H7 (cell line): ENCODE results near the gene TRIO. TPM values are rescaled to one million over a fixed set of nuclear protein-coding genes. Genes with fewer than 3 reads are reported as not detected.

Experiments used
- DNase-seq: peaks from one replicate; pipeline ENCODE4 v3.0.0; 2012
- H3K27me3 ChIP-seq: 2 replicates; pipeline ENCODE4 v1.6.0; 2011; ENCODE audit warnings: mild to moderate bottlenecking, low read length; ENCODE audit not compliant: control insufficient read depth, insufficient read depth
- H3K36me3 ChIP-seq: replicated peaks from 2 replicates; pipeline ENCODE4 v1.5.1; 2011; ENCODE audit warnings: low read length; ENCODE audit not compliant: control insufficient read depth, insufficient read depth
- H3K4me3 ChIP-seq: 2 replicates; pipeline ENCODE4 v1.5.1; 2011; ENCODE audit warnings: low read depth, mild to moderate bottlenecking, control low read depth, low read length, moderate library complexity; ENCODE audit not compliant: insufficient read depth
- total RNA-seq: library from RNA; depleted of rRNA; stranded (reverse); fragments of >200 nt; shearing (Covaris generic); gene quantifications from 2 replicates; pipeline ENCODE4 v1.2.3, GENCODE V29; 2014

TRIO gene
- total RNA-seq, 1 experiment from 2014 or later, result 39.7 TPM

DNA sequence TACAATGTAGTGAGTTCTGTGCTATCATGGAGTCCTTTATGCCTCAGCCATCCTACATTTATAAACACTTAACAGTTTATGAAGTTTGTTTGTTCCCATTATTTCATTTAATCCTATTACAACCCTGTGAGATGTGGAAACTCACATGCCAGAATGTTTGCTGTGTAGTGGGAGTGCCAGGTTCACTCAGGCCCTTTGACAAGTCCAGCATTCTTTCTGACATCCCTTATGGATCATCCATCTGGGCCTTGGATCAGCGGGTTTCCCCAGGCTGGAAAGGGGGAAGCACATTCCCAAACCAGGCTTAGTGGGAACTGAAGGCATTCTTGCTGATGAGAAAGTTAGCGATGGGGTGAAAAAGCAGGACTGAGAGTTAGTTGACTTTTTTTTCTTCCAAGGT, 310.3 kb downstream of the TRIO start:
- DNase-seq, result no peak
- Histone ChIP-seq H3K4me3 (no peak overlapping the region), H3K27me3 (no peaks in the 10 kb centered on the region), H3K36me3 (no peaks in the 10 kb centered on the region)

DNA sequence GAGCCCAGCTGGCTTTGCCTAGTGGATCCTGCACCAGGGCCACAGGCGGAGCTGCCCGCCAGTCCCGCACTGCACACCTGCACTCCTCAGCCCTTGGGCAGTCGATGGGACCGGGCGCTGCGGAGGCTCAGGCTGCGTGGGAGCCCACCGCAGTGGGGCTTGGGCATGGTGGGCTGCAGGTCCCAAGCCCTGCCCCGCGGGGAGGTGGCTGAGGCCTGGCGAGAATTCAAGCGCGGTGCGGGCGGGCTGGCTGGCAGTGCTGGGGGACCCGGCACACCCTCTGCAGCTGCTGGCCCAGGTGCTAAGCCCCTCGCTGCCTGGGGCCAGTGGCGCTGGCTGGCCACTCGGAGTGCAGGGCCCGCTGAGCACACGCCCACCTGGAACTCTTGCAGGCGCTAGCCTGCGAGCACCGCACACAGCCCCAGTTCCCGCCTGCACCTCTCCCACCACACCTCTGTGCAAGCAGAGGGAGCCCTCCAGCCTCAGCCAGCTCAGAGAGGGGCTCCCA, 312.7 kb downstream of the TRIO start:
- no peak for DNase-seq
- Histone ChIP-seq H3K4me3 (no peak overlapping the region), H3K27me3 (no peaks in the 10 kb centered on the region), H3K36me3 (peaks cover 2% of the 10 kb centered on the region)

DNA sequence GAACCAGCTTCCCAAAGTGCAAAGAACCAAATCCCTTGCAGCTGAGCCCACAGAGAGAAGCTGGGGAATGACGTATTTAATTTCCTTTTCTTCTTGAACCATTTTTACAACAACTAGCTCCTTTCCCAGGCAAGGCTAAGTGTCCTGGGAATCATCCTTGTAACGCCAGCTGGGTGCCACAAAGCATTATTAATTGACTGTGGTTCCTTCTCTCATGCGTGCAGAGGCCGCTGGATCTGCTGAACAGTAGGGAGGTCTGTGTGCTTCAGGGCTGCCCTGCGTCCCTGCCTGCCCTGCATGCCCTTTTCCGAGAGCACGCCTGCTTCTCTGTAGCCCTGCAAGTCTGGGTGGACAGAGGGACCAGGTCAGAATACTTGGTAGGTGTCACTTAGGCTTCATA, 314.3 kb downstream of the TRIO start:
- H3K4me3 ChIP-seq, result no peak overlapping the region
- DNase-seq, result no peak
- H3K36me3 ChIP-seq, result peaks cover 5% of the 10 kb centered on the region

GRCh38 chr5:14458414-14458813, 315.3 kb downstream of the TRIO start:
- Histone ChIP-seq H3K27me3 (no peaks in the 10 kb centered on the region), H3K36me3 (peaks cover 7% of the 10 kb centered on the region), H3K4me3 (no peak overlapping the region)
- DNase-seq, result no peak

More for the DNA sequence above, 314.3 kb downstream of the TRIO start:
- no peaks in the 10 kb centered on the region for H3K27me3 ChIP-seq

DNA sequence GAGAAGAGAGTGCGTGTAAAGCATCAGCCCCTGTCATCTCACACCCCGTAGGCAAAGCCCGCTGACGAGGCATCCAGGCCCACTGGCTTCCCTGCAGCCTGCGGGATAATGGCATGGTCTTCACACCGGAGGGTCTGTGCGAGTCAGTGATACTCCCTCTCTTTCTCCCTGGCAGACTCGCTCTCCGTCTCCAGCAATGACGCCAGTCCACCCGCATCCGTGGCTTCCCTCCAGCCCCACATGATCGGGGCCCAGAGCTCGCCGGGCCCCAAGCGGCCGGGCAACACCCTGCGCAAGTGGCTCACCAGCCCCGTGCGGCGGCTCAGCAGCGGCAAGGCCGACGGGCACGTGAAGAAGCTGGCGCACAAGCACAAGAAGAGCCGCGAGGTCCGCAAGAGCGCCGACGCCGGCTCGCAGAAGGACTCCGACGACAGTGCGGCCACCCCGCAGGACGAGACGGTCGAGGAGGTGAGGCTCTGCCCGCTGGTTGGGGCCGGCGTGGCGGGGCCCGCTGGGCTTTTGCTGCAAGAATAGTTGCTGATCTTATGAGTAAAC, 317.8 kb downstream of the TRIO start:
- Histone ChIP-seq H3K4me3 (no peak overlapping the region), H3K36me3 (peaks cover 11% of the 10 kb centered on the region), H3K27me3 (no peaks in the 10 kb centered on the region)
- DNase-seq, result no peak

GRCh38 chr5:14462681-14463080, 319.5 kb downstream of the TRIO start:
- Histone ChIP-seq H3K4me3 (no peak overlapping the region), H3K27me3 (no peaks in the 10 kb centered on the region), H3K36me3 (peaks cover 13% of the 10 kb centered on the region)
- no peak for DNase-seq

GRCh38 chr5:14463629-14464028, 320.5 kb downstream of the TRIO start:
- Histone ChIP-seq H3K36me3 (peaks cover 13% of the 10 kb centered on the region), H3K4me3 (no peak overlapping the region), H3K27me3 (no peaks in the 10 kb centered on the region)
- DNase-seq, result no peak

DNA sequence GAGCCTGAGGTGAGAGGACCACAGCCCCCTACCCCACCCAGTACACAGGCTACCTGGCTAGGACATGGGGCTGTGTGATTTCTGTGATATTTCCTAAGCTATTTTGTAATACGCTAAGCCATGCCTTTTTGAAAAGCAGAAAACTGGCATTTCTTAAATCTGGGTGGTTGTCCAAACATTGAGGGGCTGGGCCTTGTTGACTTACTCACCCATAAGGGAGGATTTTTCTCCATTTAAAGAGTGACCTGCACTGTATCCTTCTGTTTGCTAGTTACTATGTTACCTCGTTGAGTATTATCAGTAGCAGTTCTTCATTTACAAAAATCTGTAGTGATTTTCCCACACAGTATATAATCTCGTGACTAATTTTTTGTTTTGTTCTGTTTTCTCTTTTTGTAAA, 321.0 kb downstream of the TRIO start:
- DNase-seq, result no peak
- no peaks in the 10 kb centered on the region for H3K27me3 ChIP-seq
- no peak overlapping the region for H3K4me3 ChIP-seq
- H3K36me3 ChIP-seq, result peaks cover 13% of the 10 kb centered on the region

GRCh38 chr5:14464671-14465070, 321.5 kb downstream of the TRIO start:
- Histone ChIP-seq H3K36me3 (peaks cover 13% of the 10 kb centered on the region), H3K4me3 (no peak overlapping the region), H3K27me3 (no peaks in the 10 kb centered on the region)
- no peak for DNase-seq

GRCh38 chr5:14465116-14465515, 322.0 kb downstream of the TRIO start:
- Histone ChIP-seq H3K36me3 (peaks cover 13% of the 10 kb centered on the region), H3K4me3 (no peak overlapping the region), H3K27me3 (no peaks in the 10 kb centered on the region)
- no peak for DNase-seq

GRCh38 chr5:14465776-14466175, 322.6 kb downstream of the TRIO start:
- H3K4me3 ChIP-seq, result no peak overlapping the region
- DNase-seq, result no peak
- H3K36me3 ChIP-seq, result peaks cover 12% of the 10 kb centered on the region
- H3K27me3 ChIP-seq, result no peaks in the 10 kb centered on the region

GRCh38 chr5:14467251-14467650, 324.1 kb downstream of the TRIO start:
- DNase-seq, result no peak
- H3K27me3 ChIP-seq, result no peaks in the 10 kb centered on the region
- H3K36me3 ChIP-seq, result peaks cover 10% of the 10 kb centered on the region
- no peak overlapping the region for H3K4me3 ChIP-seq

DNA sequence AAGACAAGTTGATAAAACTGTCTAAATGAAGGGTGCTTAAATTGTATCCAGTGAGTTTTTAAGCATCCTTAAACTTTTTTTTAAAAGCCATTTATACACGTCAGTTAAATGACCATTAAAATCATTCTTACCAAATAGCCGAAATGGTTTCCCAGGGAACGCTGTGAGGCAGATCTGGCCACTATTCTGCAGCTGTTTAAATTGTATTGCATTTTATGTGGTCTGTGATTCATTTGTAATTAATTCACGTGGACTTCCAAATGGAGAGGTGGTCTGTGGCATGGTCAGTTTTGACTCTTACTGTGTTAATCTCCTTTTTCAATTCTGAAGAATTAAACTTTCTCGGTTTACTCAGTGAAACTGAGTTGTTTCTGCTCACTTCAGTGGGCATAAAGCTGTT, 324.7 kb downstream of the TRIO start:
- Histone ChIP-seq H3K36me3 (peaks cover 8% of the 10 kb centered on the region), H3K27me3 (no peaks in the 10 kb centered on the region), H3K4me3 (no peak overlapping the region)
- no peak for DNase-seq

DNA sequence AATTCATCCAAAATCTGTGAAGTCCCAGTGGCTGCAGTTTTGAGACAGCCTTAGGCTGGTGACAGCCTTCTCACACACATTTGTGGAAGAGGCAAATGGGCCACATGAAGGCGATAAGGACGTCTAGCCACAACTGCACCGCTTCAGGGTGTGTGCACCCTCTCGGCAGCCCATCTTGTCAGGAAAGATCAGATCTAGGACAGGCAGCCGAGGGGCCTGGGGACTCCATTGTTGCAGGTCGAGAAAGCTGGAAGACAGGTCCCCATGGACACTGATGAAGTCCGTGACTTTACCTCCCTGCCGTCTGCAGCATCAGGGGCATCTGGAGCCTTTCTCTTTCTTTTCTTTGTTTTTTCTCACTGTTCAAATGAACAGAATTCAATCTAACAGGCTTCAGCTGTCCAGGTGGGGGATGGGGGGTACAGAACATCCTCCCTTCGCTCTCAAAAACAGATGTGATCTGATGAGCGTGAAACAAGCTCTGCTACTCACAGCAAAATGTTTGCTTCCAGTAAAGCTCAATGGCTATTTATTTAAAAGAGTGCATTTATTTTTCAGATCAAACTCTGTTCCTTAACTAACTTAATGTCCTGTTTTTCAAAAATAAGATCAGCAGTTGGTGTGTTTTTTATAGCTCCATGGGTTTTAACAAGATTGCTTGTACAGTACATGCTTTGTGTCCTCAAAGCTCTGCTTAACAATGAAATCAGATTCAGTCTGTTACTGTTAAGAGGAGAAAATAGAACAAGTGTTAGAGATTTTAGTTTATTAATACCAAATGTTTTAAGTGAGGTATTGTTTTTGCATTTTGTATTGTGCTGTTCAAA, 326.6 kb downstream of the TRIO start:
- H3K4me3 ChIP-seq, result no peak overlapping the region
- DNase-seq, result no peak
- H3K36me3 ChIP-seq, result peaks cover 7% of the 10 kb centered on the region
- H3K27me3 ChIP-seq, result no peaks in the 10 kb centered on the region

GRCh38 chr5:14471507-14471906, 328.4 kb downstream of the TRIO start:
- no peaks in the 10 kb centered on the region for H3K27me3 ChIP-seq
- no peak for DNase-seq
- peaks cover 3% of the 10 kb centered on the region for H3K36me3 ChIP-seq

More at GRCh38 chr5:14471507-14471906, 328.4 kb downstream of the TRIO start:
- no peak overlapping the region for H3K4me3 ChIP-seq
